HG03175 (cell line): Measurements from ENCODE around the gene CTDSP1.

Source experiments
- ATAC-seq: cut with Tn5 transposase; IDR thresholded peaks from one replicate; pipeline ENCODE4 v1.9.1; 2021; ENCODE audit warnings: mild to moderate bottlenecking, moderate library complexity; ENCODE audit not compliant: unreplicated experiment

The CTDSP1 gene

DNA sequence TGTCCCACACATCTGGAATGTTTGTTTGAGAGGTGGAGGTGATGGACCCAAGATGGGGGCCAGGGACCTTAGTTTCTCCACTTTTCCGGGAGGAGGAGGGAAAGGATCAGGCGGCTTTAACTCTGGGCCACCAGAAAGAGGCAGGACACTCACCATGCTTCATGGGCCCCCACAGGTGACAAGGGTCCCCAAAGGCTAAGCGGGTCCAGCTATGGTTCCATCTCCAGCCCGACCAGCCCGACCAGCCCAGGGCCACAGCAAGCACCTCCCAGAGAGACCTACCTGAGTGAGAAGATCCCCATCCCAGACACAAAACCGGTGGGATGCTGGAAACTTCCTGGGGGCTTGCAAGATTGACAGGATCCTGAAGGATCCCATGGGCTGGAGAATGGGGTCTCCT is 16.9 kb upstream of the CTDSP1 start:
- no peak for ATAC-seq

GRCh38 chr2:218383892-218384519 is 15.7 kb upstream of the CTDSP1 start:
- no peak for ATAC-seq

- ATAC-seq, result no peak
Measured at GRCh38 chr2:218384975-218385374, 14.7 kb upstream of the CTDSP1 start.

- ATAC-seq, result no peak
Measured at GRCh38 chr2:218386505-218387368, 12.9 kb upstream of the CTDSP1 start.

DNA sequence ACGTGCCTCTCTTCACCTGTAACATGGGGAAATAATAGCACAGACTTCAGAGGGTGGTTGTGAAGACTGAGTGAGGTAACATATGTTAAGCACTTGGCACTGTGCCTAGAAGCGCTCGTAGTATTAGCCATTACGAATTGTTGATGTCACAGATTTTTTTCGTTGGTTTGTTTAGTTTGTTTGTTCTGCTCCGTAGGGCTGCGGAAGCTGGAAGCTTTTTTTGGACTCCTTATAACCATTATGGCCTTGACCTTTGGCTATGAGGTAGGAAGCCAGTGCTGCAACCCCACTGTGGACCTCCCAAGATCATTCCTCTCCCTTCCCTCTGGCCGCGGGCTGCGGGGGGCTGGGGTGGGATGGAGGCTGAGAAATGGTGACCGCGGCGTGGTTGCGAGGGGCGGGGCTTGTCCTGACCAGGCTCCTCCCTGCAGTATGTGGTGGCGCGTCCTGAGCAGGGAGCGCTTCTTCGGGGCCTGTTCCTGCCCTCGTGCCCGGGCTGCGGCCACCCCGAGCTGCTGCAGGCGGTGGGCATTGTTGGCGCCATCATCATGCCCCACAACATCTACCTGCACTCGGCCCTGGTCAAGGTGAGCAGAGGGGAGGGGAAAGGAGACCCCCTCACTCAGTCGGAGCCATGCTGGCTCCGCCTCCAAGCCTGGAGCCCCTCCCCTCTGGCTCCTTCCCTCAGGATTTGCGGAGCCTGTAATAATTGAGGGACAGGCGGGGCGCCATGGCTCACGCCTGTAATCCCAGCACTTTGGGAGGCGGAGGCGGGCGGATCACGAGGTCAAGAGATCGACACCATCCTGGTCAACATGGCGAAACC is 12.1 kb upstream of the CTDSP1 start:
- ATAC-seq, result no peak

DNA sequence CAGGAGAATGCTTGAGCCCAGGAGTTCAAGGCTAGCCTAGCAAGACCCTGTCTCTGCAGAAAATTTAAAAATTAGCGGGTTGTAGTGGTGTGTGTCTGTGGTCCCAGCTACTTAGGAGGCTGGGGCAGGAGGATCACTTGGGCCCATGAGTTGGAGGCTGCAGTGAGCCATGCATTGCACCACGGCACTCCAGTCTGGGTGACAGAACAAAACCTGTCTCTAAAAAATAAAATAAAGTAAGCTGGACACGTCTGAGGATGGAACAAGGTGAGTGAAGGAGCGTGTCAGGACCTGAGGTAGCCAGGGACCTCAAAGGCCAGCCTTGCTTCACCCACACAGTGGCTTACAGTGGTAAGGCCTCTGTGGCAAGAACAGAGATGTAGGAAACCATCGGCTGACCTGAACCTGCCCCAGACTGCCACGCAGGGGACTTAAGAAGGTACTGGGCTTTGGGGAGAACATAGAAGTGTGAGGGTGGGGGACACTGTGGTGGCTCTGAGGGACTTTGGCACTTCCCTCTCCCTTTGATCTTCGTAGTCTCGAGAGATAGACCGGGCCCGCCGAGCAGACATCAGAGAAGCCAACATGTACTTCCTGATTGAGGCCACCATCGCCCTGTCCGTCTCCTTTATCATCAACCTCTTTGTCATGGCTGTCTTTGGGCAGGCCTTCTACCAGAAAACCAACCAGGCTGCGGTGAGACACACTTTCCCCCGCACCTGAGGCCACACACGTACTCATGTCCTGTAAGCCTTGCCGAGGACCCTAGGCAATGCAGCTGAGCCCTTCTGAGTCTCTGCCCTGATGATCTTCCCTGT is 10.1 kb upstream of the CTDSP1 start:
- no peak for ATAC-seq

GRCh38 chr2:218391202-218391601 is 8.5 kb upstream of the CTDSP1 start:
- ATAC-seq, result no peak

DNA sequence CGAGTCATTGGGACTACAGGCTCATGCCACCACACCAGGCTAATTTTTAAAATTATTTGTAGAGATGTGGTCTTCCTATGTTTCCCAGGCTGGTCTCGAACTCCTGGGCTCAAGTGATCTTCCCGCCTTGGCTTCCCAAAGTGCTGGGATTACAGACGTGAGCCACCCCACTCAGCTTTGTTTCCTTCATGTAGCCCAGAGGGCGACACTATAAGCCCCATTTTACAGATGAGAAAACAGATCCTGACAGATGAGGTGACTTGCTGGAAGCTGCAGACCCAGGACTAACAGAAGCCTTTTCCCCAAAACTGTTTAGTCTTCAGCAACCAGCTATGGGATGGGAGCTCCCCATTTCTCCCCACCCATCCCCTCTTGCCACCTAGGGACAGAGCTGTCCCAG is 7.2 kb upstream of the CTDSP1 start:
- ATAC-seq, result no peak

DNA sequence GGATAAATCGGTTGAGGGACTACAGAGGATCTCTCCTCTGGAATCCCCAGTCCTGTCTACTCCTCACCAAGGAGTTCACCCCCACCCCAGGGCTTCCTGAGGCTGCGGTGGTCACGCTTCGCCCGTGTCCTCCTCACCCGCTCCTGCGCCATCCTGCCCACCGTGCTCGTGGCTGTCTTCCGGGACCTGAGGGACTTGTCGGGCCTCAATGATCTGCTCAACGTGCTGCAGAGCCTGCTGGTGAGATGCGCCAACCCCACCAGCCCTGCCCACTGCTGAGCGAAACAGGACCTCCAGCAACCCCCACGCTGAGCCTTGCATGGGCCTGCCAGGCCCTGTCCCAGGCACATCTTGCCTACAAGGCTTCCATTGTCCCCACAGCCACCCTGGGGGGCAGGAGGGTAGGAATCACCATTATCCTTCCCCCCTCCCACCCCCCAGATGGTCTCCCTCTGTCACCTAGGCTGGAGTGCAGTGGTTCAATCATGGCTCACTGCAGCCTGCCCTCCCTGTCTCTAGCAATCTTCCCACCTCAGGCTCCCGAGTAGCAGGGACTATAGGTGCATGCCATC is 6.7 kb upstream of the CTDSP1 start:
- ATAC-seq, result no peak

DNA sequence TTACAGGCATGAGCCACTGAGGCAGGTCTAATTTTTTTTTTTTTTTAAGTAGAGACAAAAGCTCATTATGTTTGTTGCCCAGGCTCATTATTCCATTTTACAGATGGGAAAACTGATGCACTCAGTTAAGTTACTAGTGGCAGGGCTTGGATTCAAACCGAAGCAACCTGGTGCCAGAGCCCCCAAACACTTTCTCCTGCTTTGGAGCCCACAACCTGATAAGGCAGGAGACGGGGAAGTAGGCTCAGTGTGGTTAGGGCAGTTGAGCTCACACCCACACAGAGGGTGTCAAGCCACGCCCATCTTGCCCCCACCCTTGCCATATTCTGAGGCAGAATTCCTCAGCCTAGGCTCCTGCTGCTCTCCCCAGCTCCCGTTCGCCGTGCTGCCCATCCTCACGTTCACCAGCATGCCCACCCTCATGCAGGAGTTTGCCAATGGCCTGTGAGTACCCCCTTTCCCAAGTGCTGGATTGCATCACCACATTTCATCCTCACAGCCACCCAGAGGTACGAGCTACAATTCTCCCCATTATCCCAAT is 5.8 kb upstream of the CTDSP1 start:
- ATAC-seq, result no peak

DNA sequence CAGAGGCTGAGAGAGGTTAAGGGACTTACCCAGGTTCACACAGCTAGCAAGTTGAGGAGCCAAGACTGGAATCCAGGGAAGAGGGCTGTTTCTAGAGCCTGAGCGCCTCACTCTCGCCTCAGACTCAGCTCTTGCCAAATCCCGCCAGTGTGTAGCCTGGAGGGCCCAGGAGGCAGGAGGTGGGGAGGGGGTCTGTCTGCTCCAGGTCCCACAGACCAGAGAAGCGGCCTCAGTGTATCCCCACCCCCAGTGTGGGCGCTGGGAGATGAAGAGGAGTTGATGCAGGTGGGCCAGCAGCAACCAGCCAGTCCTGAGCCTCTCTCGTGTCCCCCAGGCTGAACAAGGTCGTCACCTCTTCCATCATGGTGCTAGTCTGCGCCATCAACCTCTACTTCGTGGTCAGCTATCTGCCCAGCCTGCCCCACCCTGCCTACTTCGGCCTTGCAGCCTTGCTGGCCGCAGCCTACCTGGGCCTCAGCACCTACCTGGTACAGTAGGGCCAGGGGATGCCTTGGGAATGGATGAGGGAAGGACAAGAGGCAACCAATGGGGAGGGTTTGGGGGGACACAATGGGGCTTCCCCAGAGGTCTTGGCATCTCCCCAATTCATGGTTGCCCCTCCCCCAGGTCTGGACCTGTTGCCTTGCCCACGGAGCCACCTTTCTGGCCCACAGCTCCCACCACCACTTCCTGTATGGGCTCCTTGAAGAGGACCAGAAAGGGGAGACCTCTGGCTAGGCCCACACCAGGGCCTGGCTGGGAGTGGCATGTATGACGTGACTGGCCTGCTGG is 5.2 kb upstream of the CTDSP1 start:
- ATAC-seq, result no peak

GRCh38 chr2:218395090-218395444 is 4.6 kb upstream of the CTDSP1 start:
- ATAC-seq, result no peak

DNA sequence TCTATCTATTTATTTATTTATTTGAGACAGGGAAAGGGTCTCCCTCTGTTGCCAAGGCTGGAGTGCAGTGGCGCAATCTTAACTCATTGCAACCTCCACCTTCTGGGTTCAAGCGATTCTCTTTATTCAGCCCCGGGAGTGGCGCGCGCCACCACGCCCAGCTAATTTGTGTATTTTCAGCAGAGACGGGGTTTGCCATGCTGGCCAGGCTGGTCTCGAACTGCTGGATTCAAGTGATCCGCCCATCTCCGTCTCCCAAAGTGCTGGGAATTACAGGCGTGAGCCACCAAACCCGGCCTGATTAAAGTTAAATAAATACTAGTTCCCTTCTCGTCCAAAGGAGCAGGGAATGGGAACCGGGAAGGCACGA is 4.2 kb upstream of the CTDSP1 start:
- ATAC-seq, result no peak

- peak; percentile 51 for ATAC-seq
Measured at GRCh38 chr2:218395826-218396687, 3.6 kb upstream of the CTDSP1 start.

DNA sequence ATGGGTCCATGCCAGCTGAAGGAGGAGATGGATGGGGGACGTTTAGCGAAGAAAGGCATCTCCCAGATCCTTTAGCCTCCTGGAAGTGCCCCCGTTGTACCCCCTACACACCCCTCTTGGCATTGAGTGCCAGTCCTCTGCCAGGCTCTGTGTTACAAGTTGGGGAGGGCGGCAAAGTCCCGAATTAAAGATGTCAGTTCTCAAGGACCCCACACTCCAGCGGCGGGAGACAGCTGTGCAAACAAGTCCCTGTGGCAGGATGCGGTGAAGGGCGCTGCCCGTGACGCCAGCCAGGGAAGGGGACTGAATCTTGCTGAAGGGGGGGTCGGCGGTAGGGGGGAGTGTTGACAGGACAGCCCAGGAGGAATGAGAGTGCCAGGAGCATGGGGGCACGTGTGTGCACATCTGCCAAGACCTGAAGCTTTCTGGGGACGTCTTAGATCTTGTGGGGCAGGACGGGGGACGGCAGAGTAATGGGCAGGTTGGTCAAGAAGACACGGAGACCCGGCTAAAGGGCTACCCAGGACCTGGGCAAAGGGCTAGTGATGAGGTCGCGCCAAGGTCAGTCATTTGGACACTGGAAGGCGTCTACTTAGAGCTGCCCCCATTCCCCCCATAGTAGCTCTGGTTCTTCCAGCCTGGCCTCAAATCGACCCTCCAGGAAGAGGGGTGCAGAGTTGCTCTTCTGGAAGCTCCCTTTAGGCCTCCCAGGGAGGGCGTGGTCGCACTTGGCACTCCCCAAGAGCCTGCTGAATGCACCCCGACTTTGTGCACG is 2.8 kb upstream of the CTDSP1 start:
- ATAC-seq, result no peak

DNA sequence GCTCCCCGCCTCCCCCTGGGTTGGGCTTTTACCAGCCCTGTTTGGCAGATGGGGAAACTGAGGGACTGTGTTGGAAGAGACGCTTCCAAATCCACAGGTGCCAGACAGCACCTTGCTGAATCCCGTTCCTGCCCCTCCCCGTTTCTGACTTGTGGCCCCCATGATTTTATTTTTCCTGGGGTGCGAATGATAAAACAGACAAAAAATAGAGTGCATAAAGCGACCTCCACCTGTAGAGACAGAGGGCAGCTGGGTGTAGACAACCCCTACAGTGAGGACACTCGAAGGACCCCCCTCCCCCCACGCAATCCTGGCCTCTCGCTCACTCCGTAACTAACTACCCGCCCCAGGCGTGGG is 2.2 kb upstream of the CTDSP1 start:
- ATAC-seq, result no peak

- no peak for ATAC-seq
Measured at GRCh38 chr2:218397820-218398436, 1.7 kb upstream of the CTDSP1 start.
